Activated CD8-positive, alpha-beta memory T cell treated with anti-CD3 and anti-CD28 coated beads for 1 hour (primary cell): ENCODE data around the gene ARMC9.
A peak's percentile ranks its signal among the peaks of the same experiment; 100 is the strongest.

Source experiments
- DNase-seq, 2 donors: peaks; one replicate each; pipeline ENCODE4 v3.0.0-alpha.2; 2020; ENCODE audit warnings: low read depth in 1 of 2; ENCODE audit errors: extremely low read depth in 1 of 2

Gene ARMC9

GRCh38 chr2:231200805-231201474 lies 2.5 kb downstream of the ARMC9 start:
- DNase-seq = no peak

GRCh38 chr2:231201475-231201814 lies 3.0 kb downstream of the ARMC9 start:
- no peak for DNase-seq

- DNase-seq = no peak
Observed at GRCh38 chr2:231203087-231203486, 4.7 kb downstream of the ARMC9 start.

- DNase-seq = no peak
Observed at GRCh38 chr2:231204146-231204545, 5.7 kb downstream of the ARMC9 start.

GRCh38 chr2:231204581-231204980 lies 6.2 kb downstream of the ARMC9 start:
- no peak for DNase-seq

DNA sequence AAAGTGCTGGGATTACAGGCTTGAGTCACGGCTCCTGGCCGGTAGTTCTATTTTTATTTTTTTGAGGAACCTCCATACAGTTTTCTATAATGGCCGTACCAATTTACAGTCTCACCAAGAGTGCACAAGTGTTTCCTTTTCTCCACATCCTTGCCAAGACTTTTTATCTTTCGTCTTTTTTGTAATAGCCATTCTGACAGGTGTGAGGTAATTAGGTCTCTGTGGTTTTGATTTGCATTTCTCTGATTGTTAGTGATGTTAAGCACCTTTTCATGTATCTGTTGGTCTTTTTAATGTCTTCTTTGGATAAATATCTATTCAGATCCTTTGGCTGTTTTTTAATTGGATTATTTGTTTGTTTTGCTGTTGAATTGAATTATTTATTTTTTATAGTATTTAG lies 9.3 kb downstream of the ARMC9 start:
- no peak for DNase-seq

DNA sequence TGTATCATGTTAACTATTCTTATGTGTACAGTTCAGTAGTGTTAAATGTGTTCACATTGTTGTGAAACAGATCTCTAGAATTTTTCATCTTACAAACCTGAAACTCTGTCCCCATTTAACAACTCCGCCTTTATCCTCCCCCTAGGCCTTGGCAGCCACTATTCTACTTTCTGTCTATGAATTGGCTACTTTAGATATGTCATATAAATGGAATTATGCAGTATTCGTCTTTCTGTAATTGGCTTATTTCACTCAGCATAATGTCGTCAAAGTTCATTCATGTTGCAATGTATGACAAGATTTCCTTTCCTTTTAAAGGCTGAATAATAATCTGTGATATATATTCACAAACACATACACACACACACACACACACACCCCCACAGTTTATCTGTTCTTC lies 12.4 kb downstream of the ARMC9 start:
- DNase-seq = no peak

GRCh38 chr2:231211486-231211885 lies 13.1 kb downstream of the ARMC9 start:
- DNase-seq = no peak

DNA sequence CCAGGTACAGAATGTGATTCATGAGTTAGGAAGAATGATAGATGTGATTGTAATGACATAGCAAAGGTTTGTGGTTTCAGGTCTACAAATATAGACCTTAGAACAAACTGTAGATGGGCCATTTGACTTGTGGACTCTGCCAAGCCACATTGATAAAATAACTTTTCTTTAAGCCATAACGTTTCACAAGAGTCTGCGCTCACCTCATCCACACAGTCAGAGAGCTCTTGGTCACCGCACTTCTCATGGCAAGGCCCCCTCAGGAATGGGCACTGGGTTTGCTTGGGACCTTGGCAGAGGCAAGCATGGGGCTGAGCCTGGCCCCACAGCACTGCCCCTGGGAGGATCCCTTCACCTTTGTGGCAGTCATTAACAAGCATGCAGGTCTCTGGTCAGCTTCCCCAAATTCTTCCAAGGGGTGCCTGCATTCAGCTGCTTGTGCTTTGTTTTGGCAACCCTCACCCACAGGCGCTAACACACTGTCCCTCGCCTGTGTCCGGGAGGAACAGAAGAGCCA lies 14.0 kb downstream of the ARMC9 start:
- DNase-seq = no peak

DNA sequence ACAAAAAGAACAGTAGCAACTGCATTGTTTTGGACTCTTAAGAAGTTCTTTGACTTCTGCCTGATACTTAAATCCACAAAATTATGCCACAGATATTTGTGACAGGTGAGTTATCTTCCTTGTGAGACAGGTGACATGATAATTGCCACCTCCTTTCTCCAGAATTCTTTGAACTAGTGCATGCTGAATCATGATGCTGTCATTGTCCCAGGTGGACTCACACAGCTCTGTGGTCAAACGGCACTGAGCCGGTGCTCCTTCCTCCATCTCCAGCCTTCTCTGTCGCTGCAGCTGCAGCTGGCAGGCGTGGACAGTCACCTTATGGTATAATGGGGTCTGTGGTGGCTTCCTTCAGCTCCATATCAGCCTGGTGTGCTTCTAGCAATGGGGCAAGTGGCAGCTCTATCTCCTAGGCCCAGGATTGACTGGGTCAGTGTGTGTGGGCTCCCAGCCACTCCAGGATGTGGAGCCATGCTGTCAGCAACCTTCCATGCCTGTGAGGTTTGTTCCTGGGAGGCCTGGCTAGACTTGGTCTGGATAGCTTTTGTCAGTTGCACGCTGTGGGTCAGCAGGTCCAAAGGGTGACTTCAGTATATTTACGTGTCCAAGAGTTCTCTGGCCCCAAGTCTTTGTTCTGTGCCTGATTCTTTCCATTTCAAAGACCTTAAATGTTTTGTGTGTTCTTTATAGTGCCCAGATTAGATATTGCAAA lies 15.7 kb downstream of the ARMC9 start:
- no peak for DNase-seq

- no peak for DNase-seq
Observed at GRCh38 chr2:231218366-231218765, 19.9 kb downstream of the ARMC9 start.

DNA sequence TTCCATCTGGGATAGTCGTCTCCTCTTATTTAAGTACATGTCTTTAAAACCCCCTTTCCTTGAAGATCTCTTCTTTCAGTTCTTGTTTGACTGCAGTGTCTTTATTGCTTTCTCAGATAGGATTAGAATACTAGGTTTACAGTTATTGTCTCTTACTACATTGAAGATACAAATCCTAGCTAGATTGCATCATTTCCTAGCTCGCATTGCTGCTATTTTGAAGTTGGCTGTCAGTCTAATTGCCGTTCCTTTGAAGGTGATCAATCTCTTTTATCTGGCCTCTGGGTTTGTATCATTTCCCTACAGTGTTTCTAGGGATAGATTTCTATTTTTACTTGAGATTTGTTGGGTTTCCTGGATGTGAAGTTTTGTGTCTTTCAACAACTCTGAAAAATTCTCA lies 20.9 kb downstream of the ARMC9 start:
- no peak for DNase-seq

DNA sequence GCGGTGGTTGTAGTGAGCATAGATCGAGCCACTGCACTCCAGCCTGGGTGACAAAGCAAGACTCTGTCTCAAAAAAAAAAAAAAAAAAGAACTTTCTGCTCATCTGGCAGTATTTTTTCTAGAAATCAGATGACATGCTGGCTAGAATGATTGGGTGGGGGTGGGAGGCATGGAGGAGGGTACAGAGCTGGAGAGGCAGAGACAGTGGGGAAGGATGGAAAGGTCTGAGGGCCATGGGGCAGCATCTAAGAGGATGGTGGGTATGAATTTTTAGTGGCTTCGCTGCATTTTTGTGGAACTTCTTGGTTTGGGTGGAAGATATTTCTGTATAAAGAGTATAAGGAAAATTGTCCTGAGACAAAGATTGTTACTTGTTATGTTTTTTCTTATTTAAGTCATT lies 23.3 kb downstream of the ARMC9 start:
- no peak for DNase-seq

- DNase-seq = no peak
Observed at GRCh38 chr2:231222318-231223000, 24.0 kb downstream of the ARMC9 start.

DNA sequence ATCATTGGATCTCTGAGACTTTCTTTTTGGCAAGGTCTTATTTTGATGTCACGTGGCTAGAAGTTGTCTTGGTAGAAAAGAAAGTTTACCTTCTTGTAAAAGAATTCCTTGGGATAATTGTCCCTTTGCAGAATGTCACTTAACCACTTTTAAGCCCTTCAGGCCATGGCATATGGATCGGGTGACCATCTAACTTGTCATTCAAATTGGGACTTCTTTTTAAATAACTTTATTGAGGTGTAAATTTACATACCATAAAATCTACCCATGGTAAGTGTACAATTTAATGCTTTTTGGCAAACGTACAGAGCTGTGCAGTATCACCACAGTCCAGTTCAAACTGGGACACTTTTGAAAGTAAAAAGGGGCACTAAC lies 24.6 kb downstream of the ARMC9 start:
- DNase-seq = no peak

- no peak for DNase-seq
Observed at GRCh38 chr2:231223458-231223976, 25.1 kb downstream of the ARMC9 start.

- DNase-seq = peak in 1 of 2 donors; percentile 6
Observed at GRCh38 chr2:231227310-231228162, 29.1 kb downstream of the ARMC9 start.

- no peak for DNase-seq
Observed at GRCh38 chr2:231228223-231228622, 29.8 kb downstream of the ARMC9 start.

DNA sequence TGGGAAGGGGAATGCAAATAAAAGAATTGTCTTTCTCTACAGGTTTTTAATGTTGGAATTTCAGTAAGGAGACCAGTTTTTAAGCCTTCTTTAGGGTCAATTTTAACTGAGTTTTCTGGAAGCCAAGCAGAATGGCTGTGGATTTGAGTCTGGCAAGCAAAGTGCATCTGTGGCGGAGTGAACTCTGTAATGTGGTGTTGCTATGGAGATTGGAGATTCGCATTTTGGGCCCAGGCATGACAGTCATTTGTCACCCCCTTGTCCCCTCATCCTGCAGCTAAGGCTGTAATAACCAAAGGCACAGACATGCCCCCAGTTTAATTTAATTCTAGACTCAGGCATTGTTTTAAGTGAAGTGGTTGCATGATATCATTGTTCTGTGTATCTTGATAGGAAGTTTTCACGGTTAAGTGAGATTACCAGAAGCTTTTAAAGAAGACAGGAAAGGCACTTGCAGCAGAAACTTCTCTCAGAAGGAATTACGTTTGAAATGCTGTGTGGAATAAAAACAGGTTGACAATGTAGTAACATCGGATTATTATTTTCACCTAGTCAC lies 30.6 kb downstream of the ARMC9 start:
- no peak for DNase-seq

GRCh38 chr2:231235217-231235616 lies 36.8 kb downstream of the ARMC9 start:
- DNase-seq = no peak

DNA sequence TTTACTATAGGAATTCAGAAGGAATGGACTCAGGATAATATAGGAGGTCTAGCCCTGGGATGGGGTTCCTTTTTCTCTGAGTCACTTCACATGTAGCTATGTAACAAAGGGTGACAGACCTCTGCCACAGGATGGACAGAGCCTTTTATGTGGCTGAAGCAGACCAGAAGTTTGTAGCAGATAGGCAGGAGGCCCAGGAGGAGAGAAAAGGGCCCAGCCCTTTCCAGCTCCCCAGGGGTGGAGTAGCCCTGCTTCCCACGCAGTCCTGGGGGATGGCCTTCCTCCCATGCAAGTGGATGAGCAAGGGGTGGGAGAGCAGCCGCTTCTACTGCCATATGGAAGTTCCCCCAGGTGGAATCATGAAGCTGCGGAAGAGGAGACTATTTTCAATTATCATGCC lies 40.3 kb downstream of the ARMC9 start:
- DNase-seq = no peak
